Fibroblast of villous mesenchyme (primary cell): Measurements from ENCODE around the gene KLRF2. TPM values are rescaled to one million over a fixed set of nuclear protein-coding genes. Genes with fewer than 3 reads are reported as not detected.

Source experiments
- DNase-seq: peaks from one replicate; pipeline ENCODE4 v3.0.0-alpha.2; 2010; ENCODE audit warnings: low read depth
- H3K4me3 ChIP-seq: 2 replicates; pipeline ENCODE4 v1.5.1; 2011; ENCODE audit warnings: low read depth, mild to moderate bottlenecking, low read length
- CTCF ChIP-seq: IDR thresholded peaks from 2 replicates; pipeline ENCODE4 v1.5.1; 2012; ENCODE audit warnings: low read depth, mild to moderate bottlenecking, low read length; ENCODE audit not compliant: insufficient read depth
- total RNA-seq: library from RNA; depleted of rRNA; stranded (reverse); fragments of >200 nt; gene quantifications from 2 replicates; pipeline ENCODE4 v1.2.3, GENCODE V29; 2012

The KLRF2 gene
- total RNA-seq, 1 donor: not detected

- DNase-seq: no peak
- no peak overlapping the region for H3K4me3 ChIP-seq
- TF ChIP-seq CTCF: no peak
These were observed 19.6 kb downstream of the KLRF2 start for GRCh38 chr12:9900930-9901329.

- TF ChIP-seq CTCF: no peak
- no peak overlapping the region for H3K4me3 ChIP-seq
- no peak for DNase-seq
These were observed 21.4 kb downstream of the KLRF2 start for GRCh38 chr12:9902539-9903228.

GRCh38 chr12:9906873-9907272 lies 25.6 kb downstream of the KLRF2 start:
- TF ChIP-seq CTCF: no peak
- DNase-seq: no peak
- no peak overlapping the region for H3K4me3 ChIP-seq

GRCh38 chr12:9907769-9908168 lies 26.5 kb downstream of the KLRF2 start:
- DNase-seq: no peak
- H3K4me3 ChIP-seq: no peak overlapping the region
- no peak for TF ChIP-seq CTCF

- TF ChIP-seq CTCF: no peak
- no peak for DNase-seq
- H3K4me3 ChIP-seq: no peak overlapping the region
These were observed 27.1 kb downstream of the KLRF2 start for GRCh38 chr12:9908350-9908749.

- TF ChIP-seq CTCF: no peak
- no peak for DNase-seq
- H3K4me3 ChIP-seq: no peak overlapping the region
These were observed 28.4 kb downstream of the KLRF2 start for GRCh38 chr12:9909724-9910123.
